H9 (cell line): ENCODE data around the gene TNRC6A. TPM values are rescaled to one million over a fixed set of nuclear protein-coding genes. Genes with fewer than 3 reads are reported as not detected.

Experiments used
- DNase-seq: peaks from one replicate; pipeline ENCODE4 v3.0.0-alpha.2; 2017
- H2AFZ ChIP-seq: one replicate; pipeline ENCODE4 v1.6.1; 2013; ENCODE audit warnings: mild to moderate bottlenecking, low read length, control low read depth, moderate library complexity
- H2AK5ac ChIP-seq: 2 replicates; pipeline ENCODE4 v1.6.1; 2013; ENCODE audit warnings: low read length, control low read depth, mixed read lengths; ENCODE audit not compliant: insufficient read length
- H2BK120ac ChIP-seq: one replicate; pipeline ENCODE4 v1.6.1; 2013; ENCODE audit warnings: low read depth, mild to moderate bottlenecking, low read length, control low read depth, inconsistent platforms; ENCODE audit not compliant: poor library complexity, severe bottlenecking
- H2BK12ac ChIP-seq: 2 replicates; pipeline ENCODE4 v1.6.1; 2013; ENCODE audit warnings: low read length, control low read depth, mixed read lengths, low read depth; ENCODE audit not compliant: insufficient read length
- H2BK15ac ChIP-seq: 2 replicates; pipeline ENCODE4 v1.6.1; 2013; ENCODE audit warnings: low read depth, low read length, control low read depth
- H2BK20ac ChIP-seq: one replicate; pipeline ENCODE4 v1.6.1; 2013; ENCODE audit warnings: low read depth, mild to moderate bottlenecking, low read length, control low read depth, inconsistent platforms; ENCODE audit not compliant: poor library complexity, severe bottlenecking
- H2BK5ac ChIP-seq: 2 replicates; pipeline ENCODE4 v1.6.1; 2013; ENCODE audit warnings: low read length, control low read depth, mixed read lengths; ENCODE audit not compliant: insufficient read length
- H3K14ac ChIP-seq: 2 replicates; pipeline ENCODE4 v1.6.1; 2013; ENCODE audit warnings: low read length, control low read depth; ENCODE audit not compliant: insufficient read depth
- H3K18ac ChIP-seq: 2 replicates; pipeline ENCODE4 v1.6.1; 2013; ENCODE audit warnings: low read depth, mild to moderate bottlenecking, mixed read lengths, low read length, control low read depth; ENCODE audit not compliant: insufficient read length
- H3K23ac ChIP-seq: 2 replicates; pipeline ENCODE4 v1.6.1; 2013; ENCODE audit warnings: low read length, control low read depth, mixed read lengths, low read depth; ENCODE audit not compliant: insufficient read length
- H3K23me2 ChIP-seq: 2 replicates; pipeline ENCODE4 v1.6.1; 2013; ENCODE audit warnings: low read depth, mild to moderate bottlenecking, mixed read lengths, low read length, control low read depth; ENCODE audit not compliant: insufficient read length, poor library complexity, severe bottlenecking
- H3K27ac ChIP-seq: 2 replicates; pipeline ENCODE4 v1.5.1; 2013; ENCODE audit warnings: low read length, control low read depth, mixed read lengths, low read depth; ENCODE audit not compliant: insufficient read length
- H3K27me3 ChIP-seq: 2 replicates; pipeline ENCODE4 v1.6.1; 2013; ENCODE audit warnings: low read length, control low read depth, inconsistent platforms; ENCODE audit not compliant: insufficient read depth
- H3K4ac ChIP-seq: 2 replicates; pipeline ENCODE4 v1.6.1; 2013; ENCODE audit warnings: low read depth, mild to moderate bottlenecking, control low read depth, inconsistent platforms, low read length, moderate library complexity
- H3K4me1 ChIP-seq: 2 replicates; pipeline ENCODE4 v1.6.1; 2013; ENCODE audit warnings: low read length, control low read depth, inconsistent platforms; ENCODE audit not compliant: insufficient read depth
- H3K4me2 ChIP-seq: 2 replicates; pipeline ENCODE4 v1.6.1; 2013; ENCODE audit warnings: low read length, control low read depth, mixed read lengths; ENCODE audit not compliant: insufficient read length, insufficient read depth
- H3K56ac ChIP-seq: 2 replicates; pipeline ENCODE4 v1.6.1; 2013; ENCODE audit warnings: low read depth, mild to moderate bottlenecking, mixed read lengths, low read length, control low read depth; ENCODE audit not compliant: insufficient read length
- H3K79me1 ChIP-seq: 2 replicates; pipeline ENCODE4 v1.6.1; 2013; ENCODE audit warnings: low read depth, mild to moderate bottlenecking, moderate library complexity, low read length, control low read depth, inconsistent platforms; ENCODE audit not compliant: insufficient read depth, poor library complexity, severe bottlenecking
- H3K79me2 ChIP-seq: 2 replicates; pipeline ENCODE4 v1.6.1; 2013; ENCODE audit warnings: low read length, control low read depth, inconsistent platforms; ENCODE audit not compliant: insufficient read depth
- H3K9ac ChIP-seq: 2 replicates; pipeline ENCODE4 v1.6.1; 2013; ENCODE audit warnings: low read length, control low read depth, mixed read lengths; ENCODE audit not compliant: insufficient read length; ENCODE audit errors: extremely low read depth
- H3K9me3 ChIP-seq: one replicate; pipeline ENCODE4 v1.6.1; 2013; ENCODE audit warnings: low read depth, low read length, inconsistent platforms; ENCODE audit not compliant: control insufficient read depth
- H3T11ph ChIP-seq: one replicate; pipeline ENCODE4 v1.6.1; 2013; ENCODE audit warnings: mild to moderate bottlenecking, low read length, control low read depth, inconsistent platforms
- H4K20me1 ChIP-seq: one replicate; pipeline ENCODE4 v1.6.1; 2013; ENCODE audit not compliant: control insufficient read depth, insufficient read length, insufficient read depth
- H4K5ac ChIP-seq: 2 replicates; pipeline ENCODE4 v1.6.1; 2013; ENCODE audit warnings: low read depth, mild to moderate bottlenecking, mixed read lengths, low read length, control low read depth; ENCODE audit not compliant: insufficient read length
- H4K8ac ChIP-seq: replicated peaks from 2 replicates; pipeline ENCODE4 v1.6.1; 2013; ENCODE audit warnings: low read length, control low read depth, mixed read lengths, low read depth; ENCODE audit not compliant: insufficient read length
- H4K91ac ChIP-seq: 2 replicates; pipeline ENCODE4 v1.6.1; 2013; ENCODE audit warnings: low read depth, mild to moderate bottlenecking, moderate library complexity, mixed read lengths, low read length, control low read depth; ENCODE audit not compliant: insufficient read length
- H3K27ac Mint-ChIP-seq, 3 experiments: 2 replicates in 2 of 3; 3 replicates in 1 of 3; pipeline ENCODE4 v1.8.0; 2020 to 2021; ENCODE audit warnings: mixed read lengths in 3 of 3, mild to moderate bottlenecking in 1 of 3, moderate library complexity in 1 of 3
- H3K27me3 Mint-ChIP-seq: 2 replicates; pipeline ENCODE4 v1.8.0; 2021; ENCODE audit warnings: low read depth, mild to moderate bottlenecking, moderate library complexity, mixed read lengths
- H3K36me3 Mint-ChIP-seq, 3 experiments: 2 replicates in 2 of 3; 3 replicates in 1 of 3; pipeline ENCODE4 v1.8.0; 2020 to 2021; ENCODE audit warnings: low read depth in 3 of 3, mixed read lengths in 3 of 3; ENCODE audit not compliant: insufficient read depth in 1 of 3
- H3K4me1 Mint-ChIP-seq, 2 experiments: 2 replicates each; pipeline ENCODE4 v1.8.0; 2020; ENCODE audit warnings: mixed read lengths in 2 of 2
- H3K4me3 Mint-ChIP-seq, 2 experiments: 2 replicates in 1 of 2; 3 replicates in 1 of 2; pipeline ENCODE4 v1.8.0; 2020 to 2021; ENCODE audit warnings: mild to moderate bottlenecking in 2 of 2, mixed read lengths in 2 of 2, moderate library complexity in 1 of 2
- H3K9me3 Mint-ChIP-seq, 2 experiments: 2 replicates in 1 of 2; 3 replicates in 1 of 2; pipeline ENCODE4 v1.8.0; 2020; ENCODE audit warnings: mild to moderate bottlenecking in 2 of 2, mixed read lengths in 2 of 2, moderate library complexity in 1 of 2
- CTCF ChIP-seq: fragments of 200-600 bp; sonication (generic); conservative IDR thresholded peaks from 3 replicates; pipeline ENCODE4 v1.8.0; 2021; ENCODE audit warnings: antibody characterized with exemption, mild to moderate bottlenecking
- WGBS: extraction: QIAGEN DNeasy Blood & Tissue Kit; methylation state at CpG from one replicate; pipeline ENCODE4 v1.1.7; 2013; ENCODE audit warnings: missing lambda C conversion rate, low lambda C conversion rate, mixed read lengths; ENCODE audit not compliant: insufficient read length; ENCODE audit errors: extremely low coverage; 5-methylcytosine and 5-hydroxymethylcytosine counted together
- total RNA-seq: library from RNA; stranded (reverse); gene quantifications from 2 replicates; pipeline ENCODE4 v1.2.1, GENCODE V29; 2021

TNRC6A gene
- total RNA-seq, 1 experiment from 2014 or later: 114 TPM

DNA sequence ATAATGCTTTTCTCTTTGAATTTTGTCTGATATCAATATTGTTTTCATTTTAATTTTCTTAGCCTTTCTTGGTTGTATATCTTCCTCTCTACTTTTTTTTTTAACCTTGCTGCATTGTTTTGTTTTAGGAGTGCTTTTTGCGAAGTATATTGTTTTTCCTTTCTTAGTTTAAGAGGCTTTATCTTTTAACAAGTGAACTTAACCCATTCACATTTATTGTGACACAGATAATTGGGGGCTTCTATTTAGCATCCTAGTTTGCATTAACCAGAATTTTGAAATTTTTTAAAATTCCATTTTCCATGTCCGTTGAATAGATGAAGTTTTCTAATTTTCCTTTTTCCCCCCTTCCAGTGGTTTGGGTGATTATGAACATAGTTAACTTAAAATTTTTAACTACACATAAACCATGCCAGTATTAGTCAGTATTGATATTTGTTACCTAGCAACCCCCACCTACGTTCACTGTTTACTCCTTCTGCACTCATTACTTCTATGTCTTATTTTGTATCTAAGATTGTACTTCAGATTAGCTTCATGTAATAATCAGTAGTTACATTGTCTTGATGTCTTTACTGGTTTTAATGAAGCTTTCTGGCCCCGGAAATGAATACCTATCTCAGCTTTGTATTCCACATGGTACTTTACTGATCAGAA is 44.4 kb downstream of the TNRC6A start:
- Histone ChIP-seq H2BK120ac (no peak overlapping the region), H2BK20ac (no peak overlapping the region), H3K9ac (no peak overlapping the region), H4K20me1 (no peaks in the 10 kb centered on the region), H3K4me2 (no peak overlapping the region), H3K9me3 (no peaks in the 10 kb centered on the region), H2BK12ac (no peak overlapping the region), H3K14ac (no peak overlapping the region), H3K79me2 (peaks cover 15% of the 10 kb centered on the region; the same call in 1 of the 2 replicates), H4K5ac (no peak overlapping the region), H3K23ac (no peak overlapping the region), H3K4ac (no peak overlapping the region), H3K23me2 (no peaks in the 10 kb centered on the region), H3K56ac (no peak overlapping the region), H2AFZ (no peak overlapping the region), H4K8ac (no peak overlapping the region), H2BK15ac (no peak overlapping the region), H3K18ac (no peak overlapping the region), H3K27me3 (no peaks in the 10 kb centered on the region), H3T11ph (no peak overlapping the region), H3K4me1 (no peaks in the 10 kb centered on the region), H2BK5ac (no peak overlapping the region), H4K91ac (no peak overlapping the region), H3K27ac (no peak overlapping the region), H3K79me1 (peaks cover 2% of the 10 kb centered on the region), H2AK5ac (no peak overlapping the region)
- Mint-ChIP-seq H3K36me3 (peaks cover 20 to 71% (median 65%) of the 10 kb centered on the region in 3 experiments; a peak in 6 of 7 replicates), H3K9me3 (no peaks in the 10 kb centered on the region), H3K4me3 (no peak overlapping the region), H3K27me3 (no peaks in the 10 kb centered on the region), H3K4me1 (peaks cover 13 to 18% of the 10 kb centered on the region in 2 experiments), H3K27ac (peak overlapping the region in 2 of 3 experiments; percentile 3 to 42; a peak in 3 of 7 replicates)
- no CpG with 5 or more reads among the region's 4 CpGs for WGBS
- DNase-seq: no peak
- no peak for TF ChIP-seq CTCF
